HG02970 (cell line): Measurements from ENCODE around the gene LRRC45.

ENCODE experiments used
- ATAC-seq: cut with Tn5 transposase; IDR thresholded peaks from one replicate; pipeline ENCODE4 v1.9.1; 2021; ENCODE audit warnings: mild to moderate bottlenecking, moderate library complexity, moderate number of reproducible peaks; ENCODE audit not compliant: unreplicated experiment, low FRiP score

The LRRC45 gene

DNA sequence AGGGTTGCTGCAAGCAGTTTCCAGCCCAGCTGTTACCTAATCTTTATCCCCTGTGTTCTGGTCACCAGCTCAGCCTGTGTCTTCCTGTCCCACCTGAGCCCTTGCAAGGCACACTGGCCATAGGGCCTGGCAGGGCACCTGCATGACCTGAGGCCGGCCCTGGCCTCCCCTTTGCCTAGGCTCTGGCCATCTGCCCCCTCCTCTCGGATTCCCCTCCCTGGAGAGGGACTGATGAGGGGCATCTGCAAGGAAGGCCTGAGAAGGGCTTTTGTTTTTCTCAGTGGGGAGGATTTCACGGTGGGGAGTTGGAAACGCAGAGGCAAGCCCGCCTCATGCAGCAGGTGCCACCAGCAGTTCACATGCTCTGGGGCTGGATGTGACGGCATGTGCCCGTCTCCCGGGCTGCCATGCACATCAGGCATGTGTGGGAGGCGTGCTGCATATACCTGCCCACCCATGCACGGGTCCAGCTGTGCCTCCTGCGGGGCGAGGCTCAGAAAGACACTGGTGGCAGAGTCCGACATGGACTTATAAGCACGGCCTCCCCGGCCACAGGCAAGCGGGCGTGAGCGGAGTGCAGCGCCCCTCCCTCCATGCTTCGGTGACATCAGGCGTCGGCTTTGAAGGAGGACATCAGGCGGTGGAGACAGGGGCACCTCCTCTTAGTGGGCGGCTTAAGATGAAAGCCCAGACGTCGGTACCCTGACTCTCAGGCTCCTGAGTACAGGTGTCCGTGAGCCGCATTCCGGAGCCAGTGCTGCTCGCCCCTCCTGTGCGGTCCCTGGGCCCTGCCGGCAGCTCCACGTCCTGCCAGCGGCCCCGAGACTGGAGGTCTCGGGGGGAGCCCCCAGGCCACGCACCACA is 29.1 kb upstream of the LRRC45 start:
- no peak for ATAC-seq

DNA sequence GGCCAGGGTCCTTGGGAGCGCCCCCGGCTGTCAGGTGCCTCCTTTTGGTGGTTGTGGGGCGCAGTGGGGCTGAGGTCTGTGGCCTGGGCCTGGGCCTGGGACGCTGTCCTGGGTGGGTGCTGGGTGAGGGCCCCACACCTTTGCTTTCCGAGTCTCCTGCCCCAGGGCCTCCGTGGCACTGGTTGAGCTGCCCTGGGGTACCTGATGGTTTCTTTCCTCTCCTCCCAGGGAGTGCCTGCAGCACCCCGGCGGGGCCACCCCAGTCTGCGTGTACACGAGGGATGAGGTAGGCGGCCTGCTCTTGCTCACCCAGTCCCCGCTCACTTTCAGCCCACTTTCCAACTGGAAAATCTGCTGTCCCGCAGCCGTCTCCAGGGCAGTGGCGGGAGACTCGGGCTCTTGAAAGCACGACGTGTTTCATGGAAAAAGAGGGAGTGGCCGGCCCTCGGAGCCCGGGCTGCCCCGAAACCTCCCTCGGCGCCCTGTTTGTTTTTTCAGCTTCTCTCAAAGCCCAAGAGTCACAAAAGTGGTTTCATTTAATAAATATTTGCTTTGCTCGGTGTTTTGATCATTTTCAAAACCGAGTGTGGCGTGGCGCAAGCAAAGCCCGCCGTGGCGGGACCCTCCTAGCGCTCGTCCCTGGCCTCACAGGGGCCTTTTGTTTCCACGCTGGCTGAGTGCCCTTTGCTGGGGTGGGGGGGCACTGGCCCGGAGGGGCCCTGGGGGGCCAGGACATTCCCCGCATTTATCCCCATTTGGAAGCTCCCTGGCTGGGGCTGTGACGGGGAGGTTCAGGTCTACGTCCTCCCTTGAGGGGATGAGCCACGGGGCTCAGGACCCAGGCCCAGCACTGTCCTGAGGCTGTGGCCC is 28.3 kb upstream of the LRRC45 start:
- ATAC-seq, result no peak

DNA sequence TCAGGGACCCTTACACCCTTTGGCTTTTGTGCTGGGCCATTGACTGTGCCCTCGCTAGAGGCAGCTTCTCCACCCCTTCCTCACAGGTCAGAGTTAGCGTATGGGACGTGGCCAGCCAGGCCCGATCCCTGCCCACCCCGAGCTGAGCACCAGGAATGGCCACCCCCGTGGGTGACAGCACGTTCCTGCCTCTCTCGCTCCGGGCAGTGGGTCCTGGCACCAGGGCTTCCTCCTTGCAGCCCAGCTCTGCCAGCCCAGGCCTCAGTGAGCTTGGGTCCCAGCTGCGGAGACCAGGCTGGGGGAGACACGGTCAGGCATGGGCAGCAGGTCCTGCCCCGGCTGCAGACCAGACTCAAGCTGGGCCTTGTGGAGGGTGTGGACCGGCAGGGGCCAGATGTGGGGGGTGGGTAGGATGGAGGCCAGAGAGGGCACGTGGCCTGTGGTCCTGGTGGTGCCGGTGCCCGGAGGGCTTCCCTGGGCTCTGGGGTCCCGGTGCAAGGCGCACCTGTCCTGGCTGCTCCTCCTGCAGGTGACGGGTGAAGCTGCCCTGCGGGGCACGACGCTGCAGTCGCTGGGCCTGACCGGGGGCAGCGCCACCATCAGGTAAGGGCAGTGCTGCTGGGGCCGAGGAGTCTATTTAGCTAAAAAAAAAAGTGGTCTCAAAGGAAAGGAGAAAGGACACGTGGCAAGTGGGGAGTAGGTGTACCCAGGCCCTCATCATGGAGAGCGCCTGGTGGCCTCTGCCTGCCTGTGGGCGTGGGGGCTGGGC is 27.5 kb upstream of the LRRC45 start:
- ATAC-seq, result no peak

DNA sequence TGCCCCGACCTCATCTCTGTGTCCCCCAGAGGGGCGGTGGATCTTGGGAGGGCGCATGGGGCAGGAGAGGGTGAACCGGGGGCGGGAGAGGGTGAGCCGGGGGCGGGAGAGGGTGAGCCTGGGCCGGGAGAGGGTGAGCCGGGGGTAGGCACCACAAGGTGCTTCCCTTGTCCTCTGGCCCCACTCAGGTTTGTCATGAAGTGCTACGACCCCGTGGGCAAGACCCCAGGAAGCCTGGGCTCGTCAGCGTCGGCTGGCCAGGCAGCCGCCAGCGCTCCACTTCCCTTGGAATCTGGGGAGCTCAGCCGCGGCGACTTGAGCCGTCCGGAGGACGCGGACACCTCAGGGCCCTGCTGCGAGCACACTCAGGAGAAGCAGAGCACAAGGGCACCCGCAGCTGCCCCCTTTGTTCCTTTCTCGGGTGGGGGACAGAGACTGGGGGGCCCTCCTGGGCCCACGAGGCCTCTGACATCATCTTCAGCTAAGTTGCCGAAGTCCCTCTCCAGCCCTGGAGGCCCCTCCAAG is 26.8 kb upstream of the LRRC45 start:
- no peak for ATAC-seq

DNA sequence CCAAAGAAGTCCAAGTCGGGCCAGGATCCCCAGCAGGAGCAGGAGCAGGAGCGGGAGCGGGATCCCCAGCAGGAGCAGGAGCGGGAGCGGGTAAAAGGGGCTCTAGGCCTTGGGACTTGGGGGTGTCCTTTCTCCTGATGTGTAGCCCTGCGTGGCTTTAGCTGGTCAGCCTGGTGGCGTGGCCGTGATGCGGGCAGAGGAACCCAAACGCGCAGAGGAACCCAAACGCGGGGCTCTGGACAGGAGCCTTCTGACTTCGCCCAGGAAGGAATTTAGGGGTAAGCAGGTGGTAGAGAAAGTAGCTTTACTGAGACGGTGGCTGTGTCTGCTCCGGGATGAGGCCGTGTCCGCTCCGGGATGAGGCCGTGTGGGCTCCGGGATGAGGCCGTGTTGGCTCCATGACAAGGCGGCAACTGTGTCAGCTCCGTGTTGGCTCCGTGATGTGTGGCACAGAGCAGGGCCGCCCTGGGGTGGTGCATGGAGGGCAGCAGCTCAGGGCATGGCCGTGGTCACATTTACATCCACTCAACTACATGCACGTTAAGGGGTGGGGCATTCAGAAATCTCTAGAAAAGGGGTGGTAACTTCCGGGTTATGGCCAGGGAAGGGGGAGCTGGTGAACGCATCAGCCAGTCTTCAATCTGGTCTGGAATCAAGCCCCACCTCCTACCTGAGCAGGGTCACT is 26.2 kb upstream of the LRRC45 start:
- ATAC-seq, result no peak

DNA sequence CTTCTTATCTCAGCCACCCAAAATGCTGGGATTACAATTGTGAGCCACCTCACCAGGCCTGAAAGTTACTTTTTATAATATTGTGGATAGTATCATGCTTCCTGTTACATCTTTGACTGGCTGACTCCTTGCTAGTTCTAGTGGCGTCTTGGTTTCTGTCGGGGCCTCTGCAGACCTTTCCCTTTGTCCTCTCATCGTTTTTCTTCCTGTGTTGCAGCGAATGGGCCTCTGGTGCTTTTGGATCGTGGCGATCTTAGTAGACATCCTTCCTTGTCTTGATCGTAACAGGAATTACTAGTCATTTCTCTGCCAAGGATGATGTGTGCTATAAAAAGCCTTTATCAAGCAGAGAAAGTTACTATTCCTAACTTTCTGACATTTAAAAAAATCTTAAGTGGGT is 24.9 kb upstream of the LRRC45 start:
- ATAC-seq, result no peak

DNA sequence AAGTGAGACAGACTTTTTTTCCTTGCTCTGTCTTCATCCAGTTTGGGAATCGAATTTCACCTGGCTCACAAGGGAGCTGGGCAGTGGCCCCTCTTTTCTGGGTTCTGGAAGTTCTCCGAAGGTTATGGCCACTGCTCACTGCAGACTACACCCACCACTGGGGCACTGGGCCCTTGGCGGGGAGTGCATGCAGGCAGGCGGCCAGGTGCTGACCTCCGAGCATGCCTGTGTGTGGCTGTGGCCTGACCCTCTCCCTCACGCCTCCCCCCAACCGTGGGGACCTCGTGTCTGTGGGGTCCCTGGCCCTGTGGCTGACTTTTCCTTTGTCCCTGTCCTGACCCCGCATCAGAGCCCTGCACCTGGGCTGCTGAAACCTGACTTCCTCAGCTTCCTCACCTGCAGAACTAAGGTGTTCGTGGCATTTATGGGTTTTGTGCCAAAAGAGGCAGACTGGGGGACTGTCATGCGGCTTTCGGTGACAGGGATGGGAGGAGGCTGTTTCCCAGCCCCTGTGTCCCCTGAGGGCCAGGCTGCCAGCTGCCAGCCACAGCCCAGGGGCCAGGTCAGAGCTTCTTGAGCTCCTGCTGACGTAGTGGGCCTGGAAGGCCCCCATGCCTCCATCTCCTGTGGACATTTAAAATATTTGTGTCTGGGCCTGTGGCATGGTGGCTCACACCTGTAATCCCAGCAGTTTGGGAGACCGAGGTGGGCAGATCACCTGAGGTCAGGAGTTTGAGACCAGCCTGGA is 24.2 kb upstream of the LRRC45 start:
- no peak for ATAC-seq

DNA sequence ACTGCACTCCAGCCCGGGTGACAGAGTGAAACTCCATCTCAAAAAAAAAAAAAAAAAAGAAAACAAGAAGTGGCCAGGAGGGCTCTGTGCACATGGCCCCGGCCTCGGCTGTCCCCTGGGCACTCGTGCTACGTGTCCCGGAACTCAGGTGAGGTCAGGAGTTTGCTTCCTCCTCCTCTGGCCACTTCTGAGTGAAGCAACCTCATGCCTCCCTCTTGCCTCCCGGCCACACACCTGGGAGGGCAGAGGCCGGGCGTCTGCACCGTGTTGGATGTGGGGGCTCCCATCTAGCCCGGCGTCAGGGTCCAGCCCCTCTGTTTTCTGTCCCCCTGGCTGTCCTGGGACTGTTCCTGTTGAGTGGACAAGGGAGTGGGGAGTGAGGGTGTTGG is 23.5 kb upstream of the LRRC45 start:
- ATAC-seq, result no peak

DNA sequence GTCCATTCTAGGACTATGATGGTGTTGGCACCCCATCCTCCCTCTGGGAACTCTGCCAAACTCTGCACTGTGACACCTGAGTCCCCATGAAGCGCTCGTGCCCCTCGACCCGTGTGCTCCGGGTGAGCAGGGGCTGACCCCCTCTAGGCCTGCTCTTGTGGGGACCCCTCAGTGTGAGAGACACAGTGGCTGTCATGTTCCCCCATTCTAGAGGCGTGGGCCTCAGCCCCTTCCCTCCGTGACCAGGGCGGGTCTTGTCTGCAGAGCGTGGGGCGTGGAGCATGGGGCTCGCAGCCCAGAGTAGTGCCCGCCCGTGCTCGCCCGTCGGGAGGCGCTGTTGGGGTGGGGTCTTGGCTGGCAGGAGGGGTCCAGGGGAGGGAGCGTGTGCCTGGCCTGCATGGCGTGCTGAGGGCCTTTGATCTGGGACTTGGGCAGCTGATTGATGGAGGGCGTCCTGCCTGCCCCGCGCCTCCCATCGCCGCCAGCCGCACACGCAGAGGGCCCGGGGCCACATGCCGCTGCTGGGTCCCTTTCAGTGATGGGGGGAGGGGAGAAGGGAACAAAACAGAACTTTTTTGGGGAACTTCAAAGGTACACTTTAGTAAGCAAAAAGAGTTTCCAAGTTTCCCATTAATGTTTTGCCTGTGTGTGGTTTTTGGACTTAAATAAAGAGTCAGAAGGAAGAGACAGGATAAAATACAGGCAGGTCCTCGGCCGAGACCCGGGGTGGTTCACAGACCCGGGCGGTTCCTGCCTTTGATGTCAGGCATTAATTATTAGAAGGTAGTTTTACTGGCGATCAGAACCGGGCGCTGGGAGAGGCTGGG is 22.9 kb upstream of the LRRC45 start:
- no peak for ATAC-seq

DNA sequence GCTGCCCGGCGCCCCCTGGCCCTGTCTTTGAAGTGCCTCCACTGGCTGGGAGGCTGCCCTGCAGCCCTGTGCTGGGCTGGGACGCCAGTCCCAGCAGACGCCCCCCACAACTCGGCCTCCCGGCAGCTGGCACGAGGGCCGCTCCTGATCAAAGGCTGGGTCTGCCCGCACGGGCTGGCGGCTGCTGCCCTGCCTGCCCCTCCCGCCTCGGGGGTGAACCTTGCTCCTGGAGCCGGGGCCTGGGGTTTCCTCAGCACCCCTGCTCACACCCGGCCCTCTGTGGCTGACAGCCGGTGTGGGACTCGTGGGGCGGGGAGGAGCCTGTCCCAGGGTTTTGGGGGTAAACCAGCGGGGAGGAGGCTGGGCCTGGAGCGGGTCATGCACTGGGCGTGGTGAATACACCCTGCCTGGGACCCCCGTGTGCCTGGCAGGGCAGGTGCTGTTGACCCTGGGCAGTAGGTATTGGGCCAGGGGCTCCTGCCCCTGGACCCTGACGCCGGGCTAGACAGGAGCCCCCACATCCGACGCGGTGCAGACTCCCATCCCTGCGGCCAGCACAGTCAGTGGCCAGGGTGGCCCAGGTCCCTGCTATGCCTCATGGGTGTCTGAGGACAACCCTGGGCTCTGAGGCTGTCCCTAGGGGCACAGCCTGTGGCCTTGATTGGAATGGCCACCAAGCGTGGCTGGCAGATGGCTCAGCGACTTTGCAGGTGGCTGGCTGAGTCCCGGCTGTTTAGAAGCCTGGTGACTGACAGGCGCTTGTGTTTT is 22.1 kb upstream of the LRRC45 start:
- ATAC-seq, result no peak

DNA sequence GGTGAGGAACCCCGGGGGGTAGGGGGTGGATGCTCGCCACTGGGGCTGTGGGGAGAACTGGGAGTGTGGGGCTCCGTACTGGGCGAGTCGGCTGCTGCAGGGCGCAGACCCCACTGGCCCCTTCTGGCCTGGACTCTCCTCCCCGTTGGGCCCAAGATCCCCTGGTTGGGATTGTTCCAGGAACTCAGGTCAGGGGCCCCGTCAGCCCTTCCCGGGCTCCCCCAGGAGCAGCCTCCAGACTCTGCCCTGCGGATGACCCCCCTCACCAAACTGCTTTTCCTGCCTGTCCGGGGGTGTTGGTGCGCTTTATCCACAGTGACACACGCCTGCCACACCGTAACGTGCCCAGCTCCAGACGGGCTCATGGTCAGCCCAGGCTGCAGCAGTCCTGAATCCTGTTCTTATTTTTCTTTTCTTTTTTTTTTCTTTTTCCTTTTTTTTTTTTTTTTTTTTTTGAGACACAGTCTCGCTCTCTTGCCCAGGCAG is 21.5 kb upstream of the LRRC45 start:
- ATAC-seq, result no peak

DNA sequence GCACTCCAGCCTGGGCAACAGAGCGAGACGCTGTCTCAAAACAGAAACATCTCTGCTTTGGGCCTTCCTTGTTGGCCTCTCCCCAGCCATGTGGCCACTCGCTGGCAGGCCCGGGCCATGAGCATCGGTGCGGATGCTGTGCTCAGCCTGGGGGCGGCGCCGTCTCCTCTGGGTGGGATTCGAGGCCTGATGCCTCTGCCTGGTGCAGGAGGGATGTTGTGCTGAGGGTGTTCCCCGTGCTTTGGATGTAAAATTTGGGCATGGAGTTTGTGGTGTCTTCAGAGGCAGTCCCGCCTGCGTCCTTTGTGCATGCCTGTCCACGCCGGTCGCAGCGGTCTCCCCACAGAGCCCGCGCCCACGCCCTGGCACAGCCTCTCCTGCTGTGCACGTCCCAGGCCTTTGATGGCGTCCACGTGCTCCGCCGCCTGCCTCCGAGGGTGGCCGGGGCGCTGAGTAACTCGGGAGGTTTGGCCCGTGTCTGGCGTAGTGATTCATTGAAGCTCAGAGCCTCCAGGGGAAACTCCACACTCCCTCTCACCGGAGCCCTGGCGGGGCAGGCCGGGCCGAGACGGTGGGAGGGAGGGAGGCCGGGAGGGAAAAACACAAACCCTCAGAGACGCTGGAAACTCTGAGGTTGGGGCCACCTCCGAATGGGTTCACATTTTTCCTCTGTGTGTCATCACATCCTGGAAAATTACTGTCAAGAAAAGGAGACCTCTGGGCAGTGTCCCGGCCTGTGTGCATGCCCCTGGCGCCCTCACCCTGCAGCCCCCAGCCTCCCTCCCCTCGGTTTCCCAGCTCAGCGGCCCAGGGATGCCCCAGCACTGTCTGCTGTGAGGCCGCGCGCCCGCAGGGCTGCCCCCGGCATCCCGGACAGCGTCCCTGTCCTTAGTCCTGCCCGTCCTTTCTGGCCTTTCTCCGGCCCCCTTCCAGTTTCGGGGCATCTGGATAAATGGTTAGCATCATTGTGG is 19.4 kb upstream of the LRRC45 start:
- no peak for ATAC-seq

DNA sequence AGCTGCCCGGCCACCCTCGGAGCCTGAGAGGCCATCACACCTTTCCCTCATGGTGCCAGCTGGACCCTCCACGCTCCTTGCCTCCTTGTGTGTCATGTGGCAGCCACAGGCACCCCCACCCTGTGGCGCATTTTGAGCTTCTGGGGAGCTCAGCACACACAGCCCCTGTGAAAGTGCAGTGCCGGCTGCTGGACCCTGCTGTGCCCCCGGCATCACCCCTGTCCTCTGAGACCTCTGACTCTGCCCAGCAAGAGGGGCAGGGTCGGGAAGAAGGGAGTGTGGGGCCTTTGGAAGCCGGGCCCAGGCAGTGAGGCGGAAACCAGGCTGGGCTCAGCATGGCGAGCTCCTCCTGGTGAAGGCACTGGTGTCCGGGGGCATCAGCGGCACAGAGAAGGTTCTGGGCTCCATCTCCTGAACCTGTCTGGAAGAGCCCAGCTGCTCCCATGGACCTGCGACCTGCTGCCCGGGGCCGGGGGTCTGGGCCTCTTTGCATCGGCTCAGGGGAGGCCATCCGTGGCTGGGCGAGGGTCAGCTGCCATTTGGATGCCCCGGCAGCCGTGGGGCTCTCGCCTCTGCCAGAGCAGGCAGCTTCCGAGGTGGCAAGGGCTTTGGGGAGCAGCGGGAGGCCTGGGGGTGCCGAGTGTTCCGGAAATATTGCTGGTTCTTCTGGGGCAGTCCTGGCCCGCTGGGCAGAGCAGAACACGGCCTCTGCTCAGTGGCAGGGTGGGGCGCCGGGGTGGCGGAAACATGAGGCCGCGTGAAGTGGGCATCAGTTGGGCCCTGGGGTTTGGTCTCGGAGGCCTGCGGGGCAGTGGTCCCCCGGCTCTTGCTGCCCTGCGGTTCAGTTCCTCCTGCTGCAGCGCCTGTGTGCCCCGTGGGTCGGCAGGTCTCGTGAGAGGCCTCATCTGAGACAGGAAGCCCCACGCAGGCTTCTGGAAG is 18.3 kb upstream of the LRRC45 start:
- no peak for ATAC-seq

DNA sequence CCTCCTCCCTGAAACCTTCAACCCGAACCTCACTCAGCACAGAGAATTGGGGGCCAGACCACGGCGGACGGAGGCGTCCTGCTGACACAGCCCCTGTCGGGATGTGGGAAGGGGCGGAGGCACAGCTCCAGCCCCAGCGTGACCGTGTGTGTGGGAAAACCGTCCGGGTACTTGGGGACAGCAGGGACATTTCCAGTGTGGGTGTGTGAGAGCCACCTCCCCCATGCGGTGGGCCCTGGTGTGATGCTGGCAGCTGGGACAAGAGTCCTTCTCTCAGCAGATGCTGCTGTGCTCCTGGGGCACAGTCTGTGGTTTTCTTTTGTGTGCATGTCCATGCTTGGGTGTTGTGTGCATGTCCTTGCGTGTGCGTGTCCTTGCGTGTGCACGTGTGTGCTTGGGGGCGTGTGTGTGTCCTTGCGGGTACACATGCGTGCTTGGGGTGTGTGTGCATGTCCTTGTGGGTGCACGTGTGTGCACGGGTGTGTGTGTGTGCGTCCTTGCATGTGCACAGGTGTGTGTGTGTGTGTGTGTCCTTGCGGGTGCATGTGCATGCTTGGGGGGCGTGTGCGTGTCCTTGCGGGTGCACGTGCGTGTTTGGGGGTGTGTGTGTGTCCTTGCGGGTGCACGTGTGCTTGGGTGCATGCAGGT is 17.3 kb upstream of the LRRC45 start:
- ATAC-seq, result no peak
